ENCODE measurements around the gene ACAA1.

ACAA1 gene

DNA sequence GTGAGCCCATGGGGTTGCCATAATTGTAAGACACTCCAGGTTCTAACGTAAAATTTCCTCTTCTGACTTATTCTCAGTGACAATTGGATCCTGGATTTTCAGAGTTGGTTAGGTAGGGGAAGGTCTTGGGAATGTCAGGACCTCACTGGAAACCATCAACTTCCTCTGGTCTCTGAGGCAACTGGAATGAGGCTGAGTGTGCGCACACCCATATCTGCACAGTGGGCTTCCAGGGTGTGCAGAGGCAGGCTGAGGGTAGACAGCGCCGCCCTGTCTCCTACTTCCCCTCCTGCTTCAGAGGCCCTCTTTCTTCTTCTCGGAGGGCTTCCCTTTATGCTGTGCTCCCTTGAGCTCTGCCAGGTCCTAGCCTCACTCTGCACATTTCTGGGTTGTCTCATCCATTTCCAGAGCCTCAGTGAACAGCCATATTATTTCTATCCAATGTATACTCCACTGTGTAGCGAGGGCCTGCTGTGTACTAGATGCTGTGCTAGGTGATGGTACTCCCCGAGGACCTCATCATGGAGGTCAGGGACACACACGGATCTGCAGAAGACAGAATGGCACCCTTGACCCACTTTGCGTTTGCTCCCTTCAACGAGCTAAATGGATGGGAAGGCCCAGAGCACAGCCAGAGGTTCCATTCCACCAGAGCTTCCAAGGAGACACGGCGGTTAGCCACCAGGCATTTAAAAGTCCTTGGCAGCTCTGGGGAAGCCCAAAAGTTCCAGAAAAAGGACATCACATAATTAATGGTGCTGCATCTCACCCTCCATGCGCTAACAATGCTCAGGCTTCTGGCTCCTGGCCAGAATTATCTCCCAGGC is 18.3 kb downstream of the ACAA1 start:
- no peak overlapping the region for H3K4me3 ChIP-seq (replicated peaks; ENCODE audit: low read depth, low read length)
- DNase-seq (ENCODE audit: extremely low read depth, low read depth): no peak
- TF ChIP-seq, protein P1, sequence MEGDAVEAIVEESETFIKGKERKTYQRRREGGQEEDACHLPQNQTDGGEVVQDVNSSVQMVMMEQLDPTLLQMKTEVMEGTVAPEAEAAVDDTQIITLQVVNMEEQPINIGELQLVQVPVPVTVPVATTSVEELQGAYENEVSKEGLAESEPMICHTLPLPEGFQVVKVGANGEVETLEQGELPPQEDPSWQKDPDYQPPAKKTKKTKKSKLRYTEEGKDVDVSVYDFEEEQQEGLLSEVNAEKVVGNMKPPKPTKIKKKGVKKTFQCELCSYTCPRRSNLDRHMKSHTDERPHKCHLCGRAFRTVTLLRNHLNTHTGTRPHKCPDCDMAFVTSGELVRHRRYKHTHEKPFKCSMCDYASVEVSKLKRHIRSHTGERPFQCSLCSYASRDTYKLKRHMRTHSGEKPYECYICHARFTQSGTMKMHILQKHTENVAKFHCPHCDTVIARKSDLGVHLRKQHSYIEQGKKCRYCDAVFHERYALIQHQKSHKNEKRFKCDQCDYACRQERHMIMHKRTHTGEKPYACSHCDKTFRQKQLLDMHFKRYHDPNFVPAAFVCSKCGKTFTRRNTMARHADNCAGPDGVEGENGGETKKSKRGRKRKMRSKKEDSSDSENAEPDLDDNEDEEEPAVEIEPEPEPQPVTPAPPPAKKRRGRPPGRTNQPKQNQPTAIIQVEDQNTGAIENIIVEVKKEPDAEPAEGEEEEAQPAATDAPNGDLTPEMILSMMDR (IDR thresholded peaks at IDR 0.05; ENCODE audit: low read depth, low read length, missing control alignments): no peak

DNA sequence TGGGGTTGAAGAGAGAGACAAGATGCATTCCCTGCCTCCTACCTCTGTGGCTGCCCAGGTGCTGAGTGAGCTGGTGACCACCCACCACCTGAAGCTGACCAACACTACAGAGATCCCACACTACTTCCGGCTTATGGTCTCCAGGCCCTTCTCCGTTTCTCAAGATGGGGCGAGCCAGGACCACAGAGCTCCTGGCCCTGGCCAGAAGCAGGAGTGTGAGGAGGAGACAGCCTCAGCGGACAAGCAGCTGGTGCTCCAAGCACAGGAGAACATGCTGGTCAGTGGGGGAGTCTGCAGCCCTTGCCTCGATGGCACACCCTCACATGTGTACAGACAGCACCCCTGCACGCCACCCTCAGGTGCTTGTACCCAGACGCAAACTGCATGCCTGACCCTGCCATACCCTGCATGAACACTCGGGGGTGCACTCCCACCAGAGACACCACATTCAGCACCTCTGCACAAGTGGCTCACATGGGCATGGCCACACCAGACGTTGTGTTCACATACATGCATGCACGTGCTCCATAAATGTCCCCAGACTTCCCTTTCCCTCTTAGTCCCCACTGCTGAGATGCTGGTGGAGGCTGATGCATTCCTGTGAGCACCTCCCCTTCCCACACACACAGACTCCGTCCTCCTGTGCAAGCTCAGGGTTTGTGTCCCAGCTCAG is 19.0 kb downstream of the ACAA1 start:
- no peak overlapping the region for H3K4me3 ChIP-seq (replicated peaks; ENCODE audit: low read depth, low read length)
- TF ChIP-seq, protein P1 (IDR thresholded peaks at IDR 0.05; ENCODE audit: low read depth, low read length, missing control alignments): peak; percentile 74
- DNase-seq (ENCODE audit: extremely low read depth, low read depth): peak; percentile 30

DNA sequence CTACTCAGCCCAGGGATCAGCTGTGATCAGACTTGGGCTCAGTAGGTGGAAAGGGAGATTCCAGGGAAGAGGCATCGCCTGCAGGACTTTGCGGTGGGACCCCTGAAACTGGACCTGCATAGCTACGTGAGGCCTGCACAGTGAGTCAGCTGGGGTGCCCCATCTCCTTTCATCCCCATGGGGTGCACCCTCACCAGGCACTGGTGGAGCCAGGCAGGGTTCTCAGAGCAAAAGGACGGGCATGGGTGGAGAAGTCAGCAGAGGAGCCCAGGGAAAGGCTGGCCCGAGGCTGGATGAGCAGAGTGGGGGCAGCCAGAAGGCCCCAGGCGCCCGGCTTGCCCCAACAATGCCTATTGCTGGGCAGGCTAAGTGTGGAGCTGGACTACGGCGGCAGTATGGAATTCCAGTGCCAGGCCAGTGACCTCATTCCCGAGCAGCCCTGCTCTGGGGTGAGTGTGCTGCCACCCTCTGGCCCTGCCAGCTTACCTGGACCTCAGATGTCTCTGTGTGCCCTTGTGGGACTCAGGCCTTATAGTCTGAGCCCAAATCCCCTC is 19.7 kb downstream of the ACAA1 start:
- H3K4me3 ChIP-seq (replicated peaks; ENCODE audit: low read depth, low read length): no peak overlapping the region
- TF ChIP-seq, protein P1 (IDR thresholded peaks at IDR 0.05; ENCODE audit: low read depth, low read length, missing control alignments): no peak
- no peak for DNase-seq (ENCODE audit: extremely low read depth, low read depth)

DNA sequence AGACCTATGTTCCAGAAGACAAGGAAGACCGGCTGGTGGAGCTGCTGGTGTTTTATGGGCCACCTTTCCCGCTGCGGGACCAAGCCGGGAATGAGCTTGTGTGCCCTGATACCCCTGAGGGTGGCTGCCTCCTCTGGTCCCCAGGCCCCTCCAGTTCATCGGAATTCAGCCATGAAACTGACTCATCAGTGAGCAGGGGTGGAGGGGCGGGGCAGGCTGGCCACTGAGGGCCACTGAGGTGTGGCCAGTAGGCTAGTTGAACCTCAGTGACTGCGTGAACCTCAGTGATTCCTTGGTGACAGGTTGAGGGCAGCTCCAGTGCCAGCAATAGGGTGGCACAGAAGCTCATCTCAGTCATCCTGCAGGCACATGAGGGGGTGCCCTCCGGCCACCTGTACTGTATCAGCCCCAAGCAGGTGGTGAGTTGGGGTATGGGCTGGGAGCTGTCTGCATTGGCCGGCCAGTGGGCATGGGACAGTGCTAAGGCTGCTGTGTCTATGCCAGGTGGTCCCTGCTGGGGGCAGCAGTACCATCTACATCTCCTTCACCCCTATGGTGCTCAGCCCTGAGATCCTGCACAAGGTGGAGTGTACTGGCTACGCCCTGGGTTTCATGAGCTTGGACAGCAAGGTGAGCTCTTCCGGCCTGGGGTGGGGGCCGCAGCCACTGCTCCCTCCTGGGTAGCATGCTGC is 20.3 kb downstream of the ACAA1 start:
- TF ChIP-seq, protein P1 (IDR thresholded peaks at IDR 0.05; ENCODE audit: low read depth, low read length, missing control alignments): no peak
- no peak overlapping the region for H3K4me3 ChIP-seq (replicated peaks; ENCODE audit: low read depth, low read length)
- no peak for DNase-seq (ENCODE audit: extremely low read depth, low read depth)

DNA sequence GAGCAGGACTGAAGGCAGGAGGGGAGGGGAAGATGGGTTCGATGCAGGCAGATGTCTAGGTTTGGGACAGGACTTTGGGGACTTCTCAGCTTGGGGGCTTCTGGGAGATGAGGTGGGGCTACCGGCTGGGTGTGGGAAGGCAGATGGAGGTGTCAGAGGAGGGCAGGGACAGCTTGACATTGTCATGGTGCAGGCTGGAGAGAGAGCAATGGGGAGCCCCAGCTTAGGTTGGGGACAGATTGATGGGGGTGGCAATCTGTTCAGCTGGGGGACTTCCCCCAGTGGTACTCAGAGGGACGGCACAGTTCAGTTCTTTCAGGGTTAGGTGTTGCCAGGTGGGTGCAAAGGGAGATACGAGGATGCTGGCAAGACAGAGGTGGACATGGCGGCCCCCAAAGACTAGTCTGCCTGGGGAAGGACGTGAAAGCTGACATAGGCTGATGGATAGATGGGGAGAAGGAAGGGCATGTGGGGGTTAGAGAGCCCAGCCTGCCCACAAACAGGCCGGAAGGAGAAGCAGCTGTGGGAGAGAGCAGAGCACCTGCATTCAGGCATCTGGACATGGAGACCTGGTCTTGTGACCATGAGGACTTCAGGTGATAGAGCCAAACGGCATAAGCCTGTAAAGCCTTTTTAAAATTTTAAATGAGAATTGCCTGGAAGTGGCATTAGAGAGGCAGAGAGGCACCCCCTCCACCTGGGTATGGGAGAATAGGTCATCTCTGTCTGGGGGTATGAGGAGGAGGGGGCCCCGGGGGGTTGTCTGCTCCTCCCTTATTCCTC is 21.1 kb downstream of the ACAA1 start:
- TF ChIP-seq, protein P1 (IDR thresholded peaks at IDR 0.05; ENCODE audit: low read depth, low read length, missing control alignments): no peak
- no peak for DNase-seq (ENCODE audit: extremely low read depth, low read depth)
- no peak overlapping the region for H3K4me3 ChIP-seq (replicated peaks; ENCODE audit: low read depth, low read length)

All from HFF-Myc (cell line).